Activated naive CD8-positive, alpha-beta T cell treated with anti-CD3 and anti-CD28 coated beads, Interleukin-2, amount 10 ng/mL, durations not matched to agents 7 days and 5 days (primary cell): ENCODE results near the gene FAT2. TPM values are rescaled to one million over a fixed set of nuclear protein-coding genes. Genes with fewer than 3 reads are reported as not detected.

ENCODE experiments used
- ATAC-seq: fragments of 150-1000 bp; cut with Tn5 transposase; one replicate; pipeline ENCODE4 v1.10.0; 2021; ENCODE audit warnings: low read depth, moderate library complexity
- POLR2A ChIA-PET: fragments of 350-600 bp; sonication (Branson Sonifier 250); formaldehyde crosslinking; loops from one replicate; lab custom pipeline; 2021; ENCODE audit warnings: antibody characterized with exemption; lab: Charles Lee
- DNase-seq: peaks from one replicate; pipeline ENCODE4 v3.0.0; 2021
- H3K27ac Mint-ChIP-seq: one replicate; pipeline ENCODE4 v1.8.0; 2022; ENCODE audit warnings: mild to moderate bottlenecking, mixed read lengths
- H3K27me3 Mint-ChIP-seq: one replicate; pipeline ENCODE4 v1.8.0; 2022; ENCODE audit warnings: mild to moderate bottlenecking, moderate library complexity, mixed read lengths
- H3K36me3 Mint-ChIP-seq: one replicate; pipeline ENCODE4 v1.8.0; 2021; ENCODE audit warnings: mild to moderate bottlenecking, mixed read lengths
- H3K4me1 Mint-ChIP-seq: one replicate; pipeline ENCODE4 v1.8.0; 2021; ENCODE audit warnings: mixed read lengths
- H3K4me3 Mint-ChIP-seq: one replicate; pipeline ENCODE4 v1.8.0; 2022; ENCODE audit warnings: mild to moderate bottlenecking, moderate library complexity, mixed read lengths
- H3K9me3 Mint-ChIP-seq: one replicate; pipeline ENCODE4 v1.8.0; 2021; ENCODE audit warnings: mixed read lengths
- total RNA-seq, 2 experiments: library from RNA; stranded (reverse); gene quantifications; one replicate each; pipeline ENCODE4 v1.2.3, GENCODE V29; 2021

The FAT2 gene
- total RNA-seq, 2 experiments from 2014 or later: not detected

GRCh38 chr5:151570512-151571269, 20.4 kb downstream of the FAT2 start:
- ATAC-seq: no peak
- Mint-ChIP-seq H3K27ac (no peak overlapping the region), H3K9me3 (no peaks in the 10 kb centered on the region), H3K4me1 (no peaks in the 10 kb centered on the region), H3K36me3 (no peaks in the 10 kb centered on the region), H3K4me3 (no peak overlapping the region), H3K27me3 (peaks cover 3% of the 10 kb centered on the region)
- DNase-seq: no peak
- POLR2A ChIA-PET: no interaction called here

DNA sequence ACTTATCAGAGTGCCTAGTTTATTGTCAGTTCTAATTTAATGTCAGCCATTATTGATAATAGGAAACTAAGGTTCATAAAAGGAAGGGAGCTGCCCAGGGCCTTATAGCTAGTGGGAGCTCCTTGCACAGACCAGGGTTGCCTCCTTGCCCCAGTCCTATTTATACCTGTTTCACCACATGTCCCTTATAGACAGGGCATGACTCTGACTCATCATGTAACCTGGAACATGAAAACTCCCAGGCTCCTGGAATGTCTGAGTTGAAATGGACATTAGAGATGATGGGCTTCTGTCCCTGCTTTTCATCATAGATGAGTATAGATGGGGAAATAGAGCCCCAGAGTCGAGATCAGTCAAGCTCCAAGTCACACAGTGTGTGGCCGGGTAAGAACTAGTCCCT, 21.1 kb downstream of the FAT2 start:
- H3K4me3 Mint-ChIP-seq: no peak overlapping the region
- POLR2A ChIA-PET: no interaction called here

GRCh38 chr5:151569132-151570046, 21.7 kb downstream of the FAT2 start:
- POLR2A ChIA-PET: no interaction called here
- no peak for DNase-seq

More for the DNA sequence above, 21.1 kb downstream of the FAT2 start:
- Mint-ChIP-seq H3K4me1 (no peaks in the 10 kb centered on the region), H3K27me3 (peaks cover 3% of the 10 kb centered on the region), H3K27ac (no peak overlapping the region), H3K9me3 (no peaks in the 10 kb centered on the region), H3K36me3 (no peaks in the 10 kb centered on the region)
- DNase-seq (no peak), ATAC-seq (no peak)

GRCh38 chr5:151568036-151568435, 23.1 kb downstream of the FAT2 start:
- H3K4me3 Mint-ChIP-seq: no peak overlapping the region
- no peaks in the 10 kb centered on the region for H3K4me1 Mint-ChIP-seq
- H3K36me3 Mint-ChIP-seq: no peaks in the 10 kb centered on the region
- no peaks in the 10 kb centered on the region for H3K9me3 Mint-ChIP-seq
- H3K27ac Mint-ChIP-seq: no peak overlapping the region
- no peak for ATAC-seq
- no peak for DNase-seq
- H3K27me3 Mint-ChIP-seq: peaks cover 5% of the 10 kb centered on the region
- POLR2A ChIA-PET: no interaction called here

More at GRCh38 chr5:151569132-151570046, 21.7 kb downstream of the FAT2 start:
- Mint-ChIP-seq H3K36me3 (no peaks in the 10 kb centered on the region), H3K27me3 (peaks cover 5% of the 10 kb centered on the region), H3K27ac (no peak overlapping the region), H3K4me3 (no peak overlapping the region), H3K9me3 (no peaks in the 10 kb centered on the region), H3K4me1 (no peaks in the 10 kb centered on the region)
- ATAC-seq: no peak

GRCh38 chr5:151565971-151566370, 25.2 kb downstream of the FAT2 start:
- DNase-seq: no peak
- no peak overlapping the region for H3K4me3 Mint-ChIP-seq
- H3K27ac Mint-ChIP-seq: no peak overlapping the region
- ATAC-seq: no peak
- POLR2A ChIA-PET: no interaction called here
- peaks cover 5% of the 10 kb centered on the region for H3K27me3 Mint-ChIP-seq
- no peaks in the 10 kb centered on the region for H3K36me3 Mint-ChIP-seq
- no peaks in the 10 kb centered on the region for H3K9me3 Mint-ChIP-seq
- H3K4me1 Mint-ChIP-seq: no peaks in the 10 kb centered on the region

- Mint-ChIP-seq H3K27ac (no peak overlapping the region), H3K4me1 (no peaks in the 10 kb centered on the region), H3K9me3 (no peaks in the 10 kb centered on the region), H3K36me3 (no peaks in the 10 kb centered on the region), H3K27me3 (peaks cover 2% of the 10 kb centered on the region), H3K4me3 (no peak overlapping the region)
- POLR2A ChIA-PET: no interaction called here
- DNase-seq: no peak
- no peak for ATAC-seq
These were observed 29.0 kb downstream of the FAT2 start for GRCh38 chr5:151562019-151562707.

- H3K36me3 Mint-ChIP-seq: no peaks in the 10 kb centered on the region
These were observed 33.2 kb downstream of the FAT2 start for GRCh38 chr5:151557951-151558350.

DNA sequence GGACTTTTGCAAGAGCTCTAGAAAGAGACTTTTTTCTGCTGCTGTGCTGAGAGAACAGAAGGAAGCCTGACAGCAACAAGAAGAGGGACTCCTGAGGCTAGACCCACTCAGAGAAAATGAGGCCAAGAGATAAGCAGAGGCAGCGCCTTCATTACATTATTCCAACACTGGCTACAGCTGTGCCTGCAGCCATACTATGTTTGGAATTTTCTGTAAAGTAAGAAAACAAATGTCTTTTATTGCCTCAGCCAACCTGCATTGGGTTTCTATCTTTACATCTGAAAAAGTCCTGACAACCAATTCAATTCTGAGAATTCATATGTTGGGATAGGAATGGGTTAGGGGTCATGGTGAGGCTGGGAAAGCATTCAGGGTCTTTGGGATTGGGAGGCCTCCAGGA, 33.7 kb downstream of the FAT2 start:
- Mint-ChIP-seq H3K4me3 (no peak overlapping the region), H3K9me3 (no peaks in the 10 kb centered on the region), H3K4me1 (no peaks in the 10 kb centered on the region), H3K27ac (no peak overlapping the region), H3K27me3 (no peaks in the 10 kb centered on the region), H3K36me3 (no peaks in the 10 kb centered on the region)
- DNase-seq (no peak), ATAC-seq (no peak)
- POLR2A ChIA-PET: no interaction called here

More at GRCh38 chr5:151557951-151558350, 33.2 kb downstream of the FAT2 start:
- ATAC-seq (no peak), DNase-seq (no peak)
- POLR2A ChIA-PET: no interaction called here
- no peak overlapping the region for H3K27ac Mint-ChIP-seq
- no peak overlapping the region for H3K4me3 Mint-ChIP-seq
- no peaks in the 10 kb centered on the region for H3K9me3 Mint-ChIP-seq
- no peaks in the 10 kb centered on the region for H3K4me1 Mint-ChIP-seq
- no peaks in the 10 kb centered on the region for H3K27me3 Mint-ChIP-seq

DNA sequence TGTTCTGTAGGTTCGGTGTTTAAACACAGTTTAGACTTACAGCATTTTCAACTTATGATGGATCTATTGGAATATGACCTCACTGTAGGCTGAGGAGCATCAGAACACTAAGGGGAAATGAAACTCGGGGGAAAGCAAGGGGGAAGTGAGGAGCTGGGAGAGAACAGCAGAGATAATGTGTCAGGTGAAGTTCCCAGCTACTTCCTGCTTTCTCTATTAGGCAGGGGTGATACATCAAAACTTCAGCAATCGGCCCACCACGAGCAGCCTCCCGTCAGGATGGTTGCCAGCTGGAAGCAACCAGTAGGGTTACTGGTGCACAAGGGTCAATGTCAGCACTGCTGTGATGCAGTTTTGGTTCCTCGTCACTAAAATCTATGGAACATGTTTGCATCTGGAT, 34.3 kb downstream of the FAT2 start:
- no peaks in the 10 kb centered on the region for H3K9me3 Mint-ChIP-seq
- no peaks in the 10 kb centered on the region for H3K4me1 Mint-ChIP-seq
- ATAC-seq: no peak
- POLR2A ChIA-PET: no interaction called here
- no peak overlapping the region for H3K4me3 Mint-ChIP-seq
- no peak overlapping the region for H3K27ac Mint-ChIP-seq
- H3K27me3 Mint-ChIP-seq: no peaks in the 10 kb centered on the region
- DNase-seq: no peak
- H3K36me3 Mint-ChIP-seq: no peaks in the 10 kb centered on the region

DNA sequence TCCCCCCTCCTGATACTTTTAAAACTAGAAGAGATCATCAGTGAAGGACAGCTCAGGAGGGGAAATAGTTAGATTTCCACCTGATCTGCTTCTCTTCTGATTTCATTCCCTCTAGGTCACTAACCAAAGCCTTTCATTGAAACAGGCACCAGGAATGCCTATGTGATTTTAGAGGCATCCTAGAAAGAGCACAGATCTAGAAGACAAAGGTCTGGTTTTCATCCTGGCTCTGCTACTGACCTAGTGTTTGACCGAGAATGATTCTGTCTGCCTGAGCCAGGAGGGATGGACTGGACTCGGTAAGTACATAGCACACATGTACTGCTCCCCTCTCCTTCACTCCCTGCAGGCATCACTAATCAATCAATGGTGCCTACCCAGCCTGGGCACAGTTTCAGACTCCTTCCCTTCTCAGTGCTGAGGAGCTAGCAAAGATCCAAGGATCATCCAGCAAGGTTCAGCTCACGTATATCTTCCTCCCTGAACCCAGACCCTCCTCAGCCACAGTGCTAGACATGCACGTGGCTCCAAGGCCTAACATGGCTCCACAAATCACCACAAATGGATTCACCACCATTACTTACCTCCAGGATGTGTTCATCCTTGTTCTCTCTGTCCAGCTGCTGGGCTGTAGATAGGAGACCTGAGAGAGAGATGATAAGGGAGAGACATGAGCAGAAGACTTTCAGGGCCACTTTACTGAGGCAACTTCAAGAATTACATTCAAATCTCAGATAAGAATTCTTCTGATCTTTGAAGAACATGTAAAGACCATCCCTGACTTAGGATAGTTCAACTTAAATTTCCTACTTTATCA, 35.2 kb downstream of the FAT2 start:
- Mint-ChIP-seq H3K27me3 (no peaks in the 10 kb centered on the region), H3K36me3 (no peaks in the 10 kb centered on the region), H3K4me3 (no peak overlapping the region), H3K9me3 (no peaks in the 10 kb centered on the region), H3K4me1 (no peaks in the 10 kb centered on the region), H3K27ac (no peak overlapping the region)
- DNase-seq: no peak
- POLR2A ChIA-PET: interaction anchor here (0.6 kb wide), 1 partner anchor 58 kb away, joined by 3 read pairs; no protein-coding TSS in a partner anchor
- no peak for ATAC-seq

DNA sequence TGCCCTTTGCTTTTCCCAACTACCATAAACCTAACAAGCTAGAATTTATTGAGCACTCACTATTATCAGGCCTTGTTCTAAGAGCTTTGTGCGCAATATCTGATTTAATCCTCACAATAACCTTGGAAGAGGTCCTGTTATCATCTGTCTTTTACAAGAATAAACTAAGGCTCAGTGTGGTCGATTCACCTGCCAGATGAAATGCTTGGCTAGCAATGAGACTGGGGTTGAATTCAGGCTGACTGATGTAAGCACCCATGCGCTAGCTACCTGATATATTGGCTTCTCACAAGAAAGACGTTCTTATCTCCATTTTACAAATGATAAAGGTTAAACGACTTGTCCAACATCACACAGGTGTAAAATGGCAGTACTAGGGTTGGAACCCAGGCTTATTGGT, 37.4 kb downstream of the FAT2 start:
- no peaks in the 10 kb centered on the region for H3K4me1 Mint-ChIP-seq

DNA sequence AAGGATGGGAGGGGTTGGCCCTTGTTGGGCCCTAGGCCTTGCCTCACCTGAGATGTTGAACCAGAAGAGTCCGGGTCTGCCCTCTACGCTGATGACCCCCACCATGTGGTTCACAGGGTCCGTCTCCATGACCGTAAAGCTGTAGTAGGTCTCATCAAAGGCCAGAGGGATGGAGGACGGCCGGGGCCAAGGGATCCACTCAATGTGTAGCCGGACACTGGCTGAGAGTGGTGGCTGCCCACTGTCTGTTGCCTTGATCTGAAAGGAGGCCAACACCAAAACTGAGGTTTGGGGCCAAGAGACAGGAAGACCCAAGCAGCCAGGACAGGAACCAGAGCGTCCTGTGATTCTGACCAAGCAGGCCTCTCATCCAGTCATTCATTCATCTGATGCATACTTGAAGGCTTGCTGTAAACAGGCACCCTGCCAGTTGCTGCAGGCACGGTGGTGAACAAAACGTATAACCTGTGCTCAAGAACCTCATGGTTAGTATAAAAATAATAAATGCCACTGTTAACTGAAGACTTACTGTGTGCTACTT, 37.9 kb downstream of the FAT2 start:
- DNase-seq (no peak), ATAC-seq (no peak)
- H3K27ac Mint-ChIP-seq: no peak overlapping the region
- no peaks in the 10 kb centered on the region for H3K36me3 Mint-ChIP-seq
- POLR2A ChIA-PET: no interaction called here
- no peaks in the 10 kb centered on the region for H3K9me3 Mint-ChIP-seq
- H3K27me3 Mint-ChIP-seq: no peaks in the 10 kb centered on the region
- H3K4me1 Mint-ChIP-seq: no peaks in the 10 kb centered on the region
- H3K4me3 Mint-ChIP-seq: no peak overlapping the region

More for the DNA sequence above, 37.4 kb downstream of the FAT2 start:
- Mint-ChIP-seq H3K36me3 (no peaks in the 10 kb centered on the region), H3K27me3 (no peaks in the 10 kb centered on the region), H3K9me3 (no peaks in the 10 kb centered on the region), H3K27ac (no peak overlapping the region), H3K4me3 (no peak overlapping the region)
- POLR2A ChIA-PET: no interaction called here
- DNase-seq (no peak), ATAC-seq (no peak)
